Kidney glomerular epithelial cell (primary cell): Measurements from ENCODE around the gene CYS1.
A peak's percentile ranks its signal among the peaks of the same experiment; 100 is the strongest.
"Not testable (repeated sequence)": the region's sequence is repeated elsewhere in the genome, so short reads cannot be mapped to it uniquely, and the experiment has no call there.

ENCODE experiments used
- DNase-seq: peaks from one replicate; lab custom pipeline; 2025; lab: John Stamatoyannopoulos, UW

Gene CYS1

DNA sequence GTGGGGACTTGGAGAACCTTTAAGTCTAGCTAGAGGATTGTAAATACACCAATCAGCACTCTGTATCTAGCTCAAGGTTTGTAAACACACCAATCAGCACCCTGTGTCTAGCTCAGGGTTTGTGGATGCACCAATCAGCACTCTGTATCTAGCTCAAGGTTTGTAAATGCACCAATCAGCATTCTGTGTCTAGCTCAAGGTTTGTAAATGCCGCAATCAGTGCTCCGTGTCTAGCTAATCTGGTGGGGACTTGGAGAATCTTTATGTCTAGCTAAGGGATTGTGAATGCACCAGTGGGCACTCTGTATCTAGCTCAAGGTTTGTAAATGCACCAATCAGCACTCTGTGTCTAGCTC is 11.7 kb upstream of the CYS1 start:
- not testable (repeated sequence) for DNase-seq

DNA sequence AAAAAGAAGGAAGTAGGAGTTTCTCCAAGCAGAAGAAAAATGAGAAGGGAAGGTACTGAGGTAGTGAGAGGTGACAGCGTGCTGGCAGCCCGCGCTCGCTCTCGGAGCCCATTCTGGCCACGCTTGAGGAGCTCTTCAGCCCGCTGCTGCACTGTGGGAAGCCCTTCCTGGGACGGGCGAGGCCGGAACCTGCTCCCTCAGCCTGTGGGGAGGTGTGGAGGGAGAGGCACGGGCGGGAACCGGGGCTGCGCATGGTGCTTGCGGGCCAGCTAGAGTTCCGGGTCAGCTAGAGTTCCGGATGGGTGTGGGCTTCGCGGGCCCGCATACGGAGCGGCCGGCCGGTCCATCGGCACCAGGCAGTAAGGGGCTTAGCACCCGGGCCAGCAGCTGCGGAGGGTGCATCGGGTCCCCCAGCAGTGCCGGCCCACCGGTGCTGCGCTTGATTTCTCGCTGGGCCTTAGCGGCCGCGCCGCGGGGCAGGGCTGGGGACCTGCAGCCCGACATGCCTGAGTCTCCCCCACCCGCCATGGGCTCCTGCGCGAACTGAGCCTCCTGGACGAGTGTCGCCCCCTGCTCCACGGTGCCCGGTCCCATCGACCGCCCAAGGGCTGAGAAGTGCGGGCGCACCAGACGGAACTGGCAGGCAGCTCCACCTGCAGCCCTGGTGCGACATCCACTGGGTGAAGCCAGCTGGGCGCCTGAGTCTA is 11.1 kb upstream of the CYS1 start:
- no peak for DNase-seq

DNA sequence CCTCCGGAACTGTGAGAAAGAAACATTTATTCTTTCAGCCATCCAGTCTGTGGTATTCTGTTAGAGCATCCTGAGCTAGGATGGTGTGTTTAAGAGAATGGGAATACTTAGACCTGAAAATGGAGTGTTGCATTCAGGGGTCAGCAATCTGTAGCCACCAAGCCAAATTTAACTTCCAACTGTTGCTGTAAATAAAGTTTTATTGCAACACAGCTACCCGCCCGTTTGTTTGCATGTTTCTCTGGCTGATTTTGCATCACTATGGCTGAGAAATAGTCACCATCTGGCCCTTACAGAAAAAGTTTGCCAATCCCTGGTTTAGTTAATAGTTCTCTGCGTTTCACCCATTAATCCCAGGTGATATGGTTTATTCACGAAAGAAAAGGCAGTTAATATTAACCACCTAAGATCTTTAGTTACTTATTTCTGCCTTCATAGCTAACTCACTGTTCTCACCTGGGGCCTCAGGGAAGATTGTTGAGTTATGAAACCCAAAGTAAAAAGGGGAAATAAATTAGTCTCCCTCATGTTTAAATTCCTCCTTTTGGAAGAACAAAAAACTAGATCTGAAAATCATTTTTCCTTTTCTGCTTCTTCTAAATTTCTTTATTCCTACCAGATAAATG is 9.5 kb upstream of the CYS1 start:
- no peak for DNase-seq

DNA sequence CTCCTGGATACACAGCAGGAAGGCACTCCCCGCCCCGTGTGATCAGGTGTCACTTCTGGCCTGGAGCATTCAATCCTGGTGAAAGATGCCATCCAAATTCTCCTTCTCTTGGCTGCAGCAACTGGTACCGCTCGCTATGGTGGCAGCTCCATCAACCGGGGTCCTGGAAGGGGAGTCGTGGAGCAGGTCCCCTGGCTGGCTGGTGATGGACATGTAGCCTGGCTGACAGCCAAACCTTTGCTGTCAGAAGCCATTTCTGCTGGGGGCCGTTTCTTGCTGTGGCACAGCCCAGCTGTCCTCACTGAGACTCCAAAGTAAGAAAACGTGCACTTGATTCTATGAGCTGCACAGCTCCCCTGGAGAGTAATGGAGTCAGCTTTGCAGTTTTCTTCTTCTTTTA is 7.1 kb upstream of the CYS1 start:
- DNase-seq, result no peak

DNA sequence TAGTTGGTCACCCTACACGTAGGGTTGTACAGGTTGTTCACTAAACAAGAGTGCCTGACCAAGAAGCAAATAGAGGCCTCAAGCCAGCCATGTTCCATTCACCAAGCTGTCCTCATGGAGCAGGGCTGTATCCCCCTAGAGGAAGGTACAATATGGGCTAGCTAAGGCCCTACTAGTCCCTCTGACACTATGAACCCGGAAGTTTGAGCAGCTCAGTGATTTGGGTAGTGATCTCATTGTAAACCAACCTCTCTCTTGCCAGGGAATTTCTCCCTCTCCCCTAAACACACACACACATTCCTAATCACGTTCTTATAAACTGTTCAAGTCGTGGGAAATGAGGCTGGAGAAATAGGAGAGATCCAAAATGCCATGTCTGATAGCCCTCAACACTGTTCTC is 6.7 kb upstream of the CYS1 start:
- no peak for DNase-seq

DNA sequence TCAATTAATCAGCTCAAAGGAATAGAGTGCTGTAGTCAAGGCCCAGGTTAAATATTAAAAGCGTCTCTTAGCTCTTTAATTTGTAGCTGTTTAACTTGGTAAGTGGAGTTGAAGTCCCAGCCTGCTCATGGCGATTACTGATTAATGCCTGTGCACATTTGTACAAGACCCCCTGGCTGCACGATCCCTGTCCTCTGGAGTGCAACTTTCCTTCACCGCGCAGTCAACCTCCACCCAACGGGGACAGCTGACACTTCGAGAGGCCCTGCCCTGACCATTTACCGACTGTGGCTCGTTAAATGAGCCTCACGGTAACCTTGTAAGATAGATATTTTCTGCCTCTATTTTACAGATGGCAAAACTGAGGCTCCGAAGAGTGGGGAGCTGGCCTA is 5.5 kb upstream of the CYS1 start:
- DNase-seq, result peak; percentile 6

DNA sequence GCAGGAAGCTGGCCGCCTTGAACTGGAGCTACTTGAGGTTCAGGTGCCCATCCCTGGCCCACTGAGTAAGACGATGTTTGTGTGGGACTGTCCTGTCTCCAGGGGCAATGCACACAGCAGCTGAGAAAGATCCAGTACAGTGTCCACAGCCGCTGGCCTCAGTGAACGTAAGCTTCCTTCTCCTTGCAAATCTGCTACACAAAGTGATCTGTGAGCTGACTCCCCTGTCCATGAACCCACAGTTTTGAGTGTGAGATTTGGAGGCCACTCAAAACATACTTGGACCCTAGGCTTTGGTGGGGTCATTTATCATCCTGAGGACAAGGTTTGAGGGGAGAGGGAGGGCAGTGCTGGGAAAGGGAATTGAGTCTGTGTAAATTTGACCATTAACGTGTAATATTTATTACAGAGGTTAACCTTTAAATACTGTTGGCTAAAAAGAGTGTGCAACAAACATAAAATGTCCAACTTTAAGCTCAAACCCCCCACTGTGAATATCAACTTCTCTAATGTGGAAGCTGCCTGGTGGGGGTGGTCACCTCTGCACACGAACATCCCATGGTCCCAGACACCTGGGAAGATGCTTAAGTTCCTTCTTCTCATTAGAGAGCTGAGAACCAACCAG is 4.9 kb upstream of the CYS1 start:
- no peak for DNase-seq

DNA sequence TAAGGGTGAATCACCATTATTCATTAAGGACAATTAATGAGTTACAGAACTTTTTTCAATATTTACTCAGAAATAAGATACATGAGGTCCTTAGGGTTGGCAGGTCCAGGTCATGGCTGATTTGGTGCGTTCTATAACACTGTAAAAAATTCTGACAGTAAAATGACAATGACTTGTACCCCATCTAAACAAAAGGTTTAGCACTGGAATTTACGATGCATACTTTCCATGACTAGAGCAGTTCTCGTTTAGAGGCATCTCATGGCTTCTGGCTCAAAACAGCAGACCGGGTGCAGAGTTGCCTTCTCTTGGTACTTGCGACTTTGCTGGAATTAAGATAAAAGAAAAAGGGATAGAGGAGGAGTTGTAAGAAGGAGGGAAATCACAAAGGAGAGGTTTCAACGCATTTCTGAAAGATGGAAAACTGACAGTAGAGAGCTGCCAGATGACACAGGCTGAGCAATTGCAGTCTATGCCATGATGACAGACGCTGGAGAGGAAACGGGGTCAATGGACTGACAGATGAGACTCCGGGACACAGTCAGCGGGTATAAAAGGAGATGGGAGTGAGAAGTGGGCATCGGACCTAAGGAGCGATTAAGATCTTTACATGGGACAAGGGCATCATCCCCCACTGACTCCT is 4.1 kb upstream of the CYS1 start:
- DNase-seq, result no peak

DNA sequence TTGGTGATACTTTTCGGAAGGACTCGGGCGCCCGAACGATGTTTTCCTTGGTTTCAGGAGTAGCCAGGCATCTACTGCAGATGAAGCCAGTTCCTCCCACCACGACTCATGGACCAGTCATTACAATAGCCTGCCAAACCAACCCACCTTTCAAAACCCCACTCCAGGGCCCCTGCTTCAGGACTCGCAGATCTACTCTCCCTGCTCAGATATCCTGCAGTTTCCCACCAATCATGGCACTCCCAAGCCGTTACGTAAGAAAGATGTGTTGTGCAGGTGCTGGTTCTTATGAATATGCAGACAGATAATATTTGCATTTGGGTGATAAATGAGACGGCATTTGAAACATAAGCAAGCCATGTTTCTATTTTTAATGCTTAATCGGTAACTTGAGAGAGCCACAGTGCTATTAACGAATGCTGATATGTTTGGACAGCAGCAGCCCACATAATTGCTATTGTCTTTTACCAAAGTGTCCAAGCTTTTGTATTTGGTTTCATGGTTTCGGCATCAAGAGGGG is 3.5 kb upstream of the CYS1 start:
- peak; percentile 25 for DNase-seq

DNA sequence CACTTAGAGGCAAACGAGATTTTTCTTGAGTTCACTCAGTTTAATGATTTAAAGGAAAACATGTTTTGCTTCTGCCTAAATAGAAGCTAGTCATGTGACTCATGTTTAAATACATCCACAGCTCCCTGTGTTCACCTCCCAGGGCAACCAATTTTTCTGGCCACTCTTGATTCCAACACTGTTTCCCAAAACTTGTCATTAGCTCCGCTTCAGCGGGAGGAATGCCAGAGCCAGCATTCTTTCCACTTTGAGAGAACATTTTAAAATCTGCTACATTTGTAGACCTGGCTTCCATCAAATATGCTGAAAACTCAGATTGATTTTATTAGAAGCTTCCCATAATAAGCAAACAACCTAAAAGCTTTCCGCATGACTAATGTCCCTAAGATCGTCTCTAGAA is 2.8 kb upstream of the CYS1 start:
- no peak for DNase-seq

DNA sequence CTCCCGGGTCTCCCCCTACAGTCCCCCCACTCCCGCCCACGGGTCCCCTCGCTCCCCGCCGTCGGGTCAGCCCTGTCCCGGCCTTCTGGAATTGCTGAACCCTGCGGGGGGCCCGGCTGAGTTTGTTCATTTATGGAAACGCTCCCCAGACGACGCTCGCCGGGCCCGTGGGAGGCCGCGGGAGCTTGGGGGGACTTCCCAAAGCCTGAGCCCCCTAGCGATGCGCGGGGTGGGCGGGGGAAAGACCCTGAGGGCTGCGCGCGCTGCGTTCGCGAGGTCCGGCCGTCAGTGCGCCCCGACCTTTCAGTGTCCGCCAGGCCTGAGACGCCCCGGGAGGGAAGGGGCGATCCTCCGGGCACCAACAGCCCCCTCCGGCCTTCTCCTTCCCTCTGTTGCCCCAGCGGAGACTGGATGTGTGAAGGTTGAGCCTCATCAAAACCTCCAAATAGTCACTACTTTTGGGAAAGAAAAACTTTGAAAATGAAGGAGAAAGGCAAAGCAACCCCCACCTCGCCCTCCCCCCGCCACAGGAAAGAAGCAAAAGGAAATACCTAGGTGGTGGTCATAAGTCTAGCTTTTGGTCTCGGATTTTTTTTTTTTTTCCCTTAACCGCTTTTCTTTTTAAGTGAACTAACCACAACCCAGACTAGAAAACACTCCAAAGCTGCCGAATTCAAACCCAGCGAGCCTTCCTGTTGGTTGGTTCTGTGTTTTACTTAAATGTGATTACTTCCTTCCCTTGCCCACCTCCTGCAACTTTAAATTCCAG is 509 bp upstream of the CYS1 start:
- DNase-seq, result no peak

DNA sequence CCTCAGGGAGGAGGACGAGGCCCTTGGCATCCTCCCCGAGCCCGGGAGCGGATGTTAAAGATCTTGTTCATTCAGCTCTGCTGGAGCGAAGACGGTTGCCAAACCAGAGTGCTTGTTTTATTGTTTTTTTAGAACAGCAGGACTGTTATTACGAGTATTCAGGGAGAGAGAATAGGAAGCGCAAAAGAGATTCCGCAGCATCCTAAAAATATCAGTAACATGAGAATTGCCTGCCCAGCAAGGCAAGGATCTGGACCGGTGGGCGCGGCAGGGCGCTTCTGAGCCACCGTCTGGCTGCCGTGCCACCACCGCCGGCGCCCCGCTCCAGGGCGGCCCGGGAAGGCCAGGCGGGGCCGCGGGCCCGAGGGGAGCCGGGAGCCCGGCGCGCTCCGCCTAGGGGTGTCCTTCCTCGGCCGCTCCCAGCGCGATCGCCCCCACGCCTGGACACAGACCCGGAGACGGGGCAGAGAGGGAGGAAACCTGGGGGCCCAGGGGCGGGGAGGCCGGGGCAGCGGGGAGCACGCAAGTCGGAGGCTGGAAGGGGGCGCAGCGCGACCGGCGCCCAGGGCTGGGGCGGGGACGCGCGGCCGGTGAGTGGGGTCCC is 843 bp downstream of the CYS1 start:
- DNase-seq, result peak; percentile 25

DNA sequence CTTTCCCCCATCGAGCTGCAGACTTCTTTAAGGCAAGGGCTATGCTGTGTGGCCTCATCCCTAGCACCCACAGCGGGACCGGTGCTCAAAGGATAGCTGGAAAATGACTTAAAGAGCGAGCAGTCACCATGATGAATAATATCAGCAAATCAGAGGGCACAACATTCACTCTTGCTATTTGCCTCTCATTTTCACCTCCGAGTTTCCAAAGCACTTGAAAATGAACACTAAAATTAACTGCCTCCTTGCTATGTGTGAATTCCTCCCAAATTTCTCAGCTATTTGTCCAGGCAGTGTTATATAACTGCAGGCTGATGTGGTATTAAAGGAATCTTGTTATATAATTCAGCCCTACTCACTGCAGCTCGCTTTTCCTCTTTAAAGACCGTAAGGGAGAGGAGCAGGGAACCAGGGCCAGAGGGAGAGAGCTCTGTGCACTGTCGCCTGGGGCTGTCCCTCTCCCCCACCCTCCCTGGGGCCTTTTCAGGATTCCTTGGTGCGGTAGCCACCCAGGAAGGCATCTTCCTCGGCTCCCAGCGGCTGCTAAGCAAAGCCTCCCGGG is 1.4 kb downstream of the CYS1 start:
- no peak for DNase-seq

DNA sequence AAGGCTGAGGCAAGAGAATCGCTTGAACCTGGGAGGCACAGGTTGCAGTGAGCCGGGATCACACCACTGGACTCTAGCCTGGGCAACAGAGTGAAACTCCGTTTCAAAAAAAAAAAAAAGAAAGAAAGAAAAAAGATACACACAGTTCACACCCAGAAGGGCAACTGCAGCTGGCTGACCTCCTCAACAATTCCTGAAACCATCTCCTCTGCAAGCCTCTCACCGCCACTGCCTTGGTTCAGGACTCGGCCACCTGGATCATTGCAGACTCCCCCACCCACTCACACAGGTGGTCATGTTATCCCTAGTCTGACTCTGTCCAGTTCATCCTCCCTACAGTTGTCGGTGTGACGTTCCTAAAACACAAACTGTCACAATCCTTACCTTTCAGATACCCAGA is 2.2 kb downstream of the CYS1 start:
- DNase-seq, result no peak

DNA sequence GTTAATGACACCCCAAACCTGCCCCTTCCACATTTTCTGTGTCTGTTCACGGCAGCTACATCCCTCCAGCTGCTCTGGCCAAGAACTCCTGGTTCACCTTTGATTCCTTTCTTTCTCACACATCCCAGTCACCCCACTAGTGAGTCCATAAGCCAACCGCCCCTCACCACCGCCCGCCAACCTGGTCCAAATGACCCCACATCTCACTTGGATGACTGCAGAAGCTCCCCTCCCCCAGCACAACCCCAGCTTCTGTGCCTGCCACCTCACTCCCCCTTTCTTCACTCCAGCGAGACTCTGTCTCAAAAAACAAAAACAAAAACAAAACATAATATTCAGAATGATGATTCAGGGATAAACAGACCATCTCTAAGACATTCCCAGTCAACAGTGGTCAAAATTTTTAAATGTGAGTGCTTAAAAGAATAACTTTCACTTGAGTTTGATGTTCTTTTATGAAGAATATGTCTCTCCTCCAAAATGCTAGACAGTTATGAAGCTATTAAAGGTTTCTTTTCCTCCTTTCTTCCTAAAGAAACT is 3.2 kb downstream of the CYS1 start:
- DNase-seq, result no peak

DNA sequence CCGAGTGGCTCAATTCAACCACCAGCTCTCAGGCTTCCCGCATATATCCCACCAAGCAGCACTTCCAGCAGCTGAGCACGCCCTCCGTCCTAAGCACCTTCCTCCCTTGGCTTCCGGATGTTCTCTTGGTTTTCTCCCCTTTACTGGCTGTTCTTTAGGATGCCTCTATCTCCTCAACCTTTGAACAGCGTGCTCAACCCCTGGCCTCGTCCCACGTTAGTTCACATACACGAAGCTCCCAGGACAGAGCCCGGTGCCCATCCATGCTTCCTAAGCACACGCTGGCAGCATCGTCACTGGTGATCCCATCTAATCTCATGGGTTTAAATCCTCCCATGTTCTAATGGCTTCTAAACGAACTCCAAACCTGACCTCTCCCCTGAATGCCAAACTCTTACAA is 3.7 kb downstream of the CYS1 start:
- no peak for DNase-seq

DNA sequence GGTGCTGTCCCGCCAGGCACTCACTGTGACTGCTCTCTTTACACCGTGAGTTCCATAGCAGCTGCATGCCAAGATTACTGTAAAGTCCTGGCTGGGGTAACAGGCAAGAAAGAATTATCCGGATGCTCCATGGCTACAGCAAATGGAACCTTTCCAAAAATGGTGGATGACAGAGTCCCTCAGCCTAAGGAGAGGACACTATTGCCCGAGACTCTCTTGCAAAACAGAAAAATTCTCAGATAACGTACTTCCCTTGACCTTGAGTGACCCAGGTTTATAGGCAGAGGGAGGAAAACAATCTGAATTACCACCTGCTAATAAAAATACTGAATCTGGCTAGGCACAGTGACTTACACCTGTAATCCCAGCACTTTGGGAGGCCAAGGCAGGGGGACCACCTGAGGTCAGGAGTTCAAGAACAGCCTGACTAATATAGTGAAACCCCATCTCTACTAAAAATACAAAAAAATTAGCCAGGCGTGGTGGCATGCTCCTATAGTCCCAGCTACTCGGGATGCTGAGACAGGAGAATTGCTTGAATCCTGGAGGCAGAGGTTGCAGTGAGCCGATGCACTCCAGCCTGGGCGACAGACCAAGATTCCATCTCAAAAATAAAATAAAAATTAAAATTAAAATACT is 4.5 kb downstream of the CYS1 start:
- no peak for DNase-seq

DNA sequence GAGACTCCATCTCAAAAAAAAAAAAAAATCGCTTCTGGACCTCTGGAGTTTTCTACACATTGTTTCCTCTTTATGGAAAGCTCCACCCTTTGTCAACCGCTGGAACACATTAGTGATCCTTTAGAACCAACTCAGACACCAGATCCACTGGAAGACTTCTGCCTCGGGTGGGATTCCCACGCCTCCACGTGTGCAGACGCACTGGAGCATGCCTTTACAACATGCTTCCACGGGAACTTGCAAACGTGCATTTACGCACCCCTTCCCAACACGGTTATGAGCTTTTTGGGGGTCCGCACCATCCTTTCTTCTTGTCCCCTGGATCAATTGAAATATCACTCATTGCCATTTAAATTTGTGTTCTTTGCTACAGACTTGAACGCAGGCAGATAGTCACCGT is 5.1 kb downstream of the CYS1 start:
- DNase-seq, result no peak

DNA sequence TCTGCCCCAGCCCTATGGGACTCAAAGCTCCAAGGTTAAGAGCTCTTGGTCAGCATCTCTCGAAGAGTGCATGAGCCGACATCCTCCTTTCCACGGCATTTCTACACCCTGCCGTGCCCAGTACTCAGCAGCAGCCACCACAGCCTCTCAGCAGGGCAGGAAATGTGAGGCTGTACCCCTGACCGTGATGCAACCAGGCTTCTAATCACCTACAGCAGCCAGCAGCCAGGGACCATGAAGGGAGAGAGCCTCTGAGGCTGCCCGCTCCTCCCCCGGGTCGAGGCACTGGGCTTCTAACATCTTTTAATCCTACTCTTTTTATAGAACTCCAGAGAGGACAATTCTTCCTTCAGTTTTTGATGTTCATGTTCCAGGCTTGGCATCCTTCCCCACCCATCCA is 6.5 kb downstream of the CYS1 start:
- no peak for DNase-seq

DNA sequence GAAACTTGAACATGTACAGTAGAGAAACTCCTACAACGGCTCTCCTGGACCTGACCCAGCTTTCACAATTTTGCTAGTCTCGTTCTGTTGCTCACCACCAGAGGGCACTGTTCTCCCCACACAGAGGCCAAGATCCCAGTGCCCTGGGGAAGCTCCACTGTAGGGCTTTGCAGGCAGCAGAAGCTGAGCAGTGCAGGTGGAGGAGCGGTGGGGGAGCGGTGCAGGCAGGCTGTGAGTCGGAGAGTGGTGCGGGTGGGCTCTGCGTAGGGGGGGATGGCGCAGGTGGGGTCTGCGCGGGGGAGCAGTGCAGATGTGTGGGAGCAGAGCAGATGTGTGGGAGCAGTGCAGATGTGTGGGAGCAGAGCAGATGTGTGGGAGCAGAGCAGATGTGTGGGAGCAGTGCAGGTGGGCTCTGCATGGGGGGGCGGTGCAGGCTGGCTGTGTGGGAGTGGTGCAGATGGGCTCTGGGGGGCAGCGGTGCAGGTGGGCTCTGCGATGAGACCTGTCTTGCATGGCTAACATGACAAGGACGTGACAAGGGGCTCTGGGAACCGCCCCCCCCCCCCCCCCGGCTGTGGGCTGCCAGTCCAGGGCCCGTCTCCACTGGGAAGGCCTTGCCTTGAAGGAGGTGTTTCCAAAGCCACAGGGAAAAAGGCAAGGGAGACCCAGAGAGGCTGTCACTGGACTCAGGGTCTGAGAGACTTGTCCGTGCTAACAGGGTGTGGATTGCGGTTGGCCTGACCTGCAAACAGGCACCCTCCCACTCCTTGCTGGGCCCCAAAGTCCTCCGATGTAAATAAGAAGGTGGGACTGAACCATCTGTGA is 7.3 kb downstream of the CYS1 start:
- peak; percentile 91 for DNase-seq
